Peyer's patch (tissue), 4 donors: ENCODE results near the gene ATG2A.

Experiments
- CTCF ChIP-seq, 6 experiments: fragments of 450-650 bp in 4 of 6; fragments of 200-600 bp in 2 of 6; sonication (generic) in 1 of 6; IDR thresholded peaks; one replicate each; pipeline ENCODE4 v1.5.1; 2017 to 2019; ENCODE audit warnings: antibody characterized with exemption in 6 of 6, mild to moderate bottlenecking in 3 of 6, moderate library complexity in 1 of 6
- POLR2A ChIP-seq, 2 donors: fragments of 450-650 bp; IDR thresholded peaks; one replicate each; pipeline ENCODE4 v1.5.1; 2017; ENCODE audit warnings: antibody characterized with exemption in 2 of 2, mild to moderate bottlenecking in 2 of 2, moderate library complexity in 2 of 2

DNA sequence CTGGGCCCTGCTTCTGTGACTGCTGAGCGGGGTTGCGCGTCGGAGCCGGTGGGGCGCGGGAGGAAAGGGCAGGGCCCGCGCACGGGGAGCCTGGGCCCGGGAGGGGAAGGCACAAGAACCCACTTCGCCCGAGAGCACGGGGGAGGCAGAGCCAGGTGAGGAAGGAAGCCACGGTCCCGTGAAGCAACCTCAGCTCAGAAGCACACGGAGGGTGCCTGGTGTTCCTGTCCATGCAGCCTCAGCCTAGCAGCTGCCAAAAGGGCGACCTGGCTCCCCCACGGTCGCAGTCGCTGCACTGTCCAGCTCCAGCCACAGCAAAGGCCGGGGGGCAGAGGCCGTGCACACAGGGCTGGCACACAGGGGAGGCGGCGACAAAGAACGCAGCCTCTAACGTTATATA lies 63.3 kb downstream of the ATG2A start:
- TF ChIP-seq CTCF (IDR thresholded peaks at IDR 0.05) (no peak), POLR2A (IDR thresholded peaks at IDR 0.05) (no peak)
